GM18907 (cell line): Measurements from ENCODE around the gene ZFP62.

Experiments
- ATAC-seq: cut with Tn5 transposase; IDR thresholded peaks from one replicate; pipeline ENCODE4 v1.9.1; 2021; ENCODE audit warnings: mild to moderate bottlenecking, moderate library complexity; ENCODE audit not compliant: unreplicated experiment

ZFP62 gene

GRCh38 chr5:180869587-180869986 lies 8.5 kb upstream of the ZFP62 start:
- ATAC-seq = no peak

- ATAC-seq = peak; percentile 44
These were observed 7.9 kb upstream of the ZFP62 start for GRCh38 chr5:180868960-180869359.

GRCh38 chr5:180866985-180867384 lies 5.9 kb upstream of the ZFP62 start:
- ATAC-seq = no peak

GRCh38 chr5:180865981-180866695 lies 5.1 kb upstream of the ZFP62 start:
- no peak for ATAC-seq

GRCh38 chr5:180862645-180863044 lies 1.6 kb upstream of the ZFP62 start:
- ATAC-seq = no peak

GRCh38 chr5:180860273-180860886 lies 696 bp downstream of the ZFP62 start:
- peak; percentile 61 for ATAC-seq

- no peak for ATAC-seq
These were observed 2.5 kb downstream of the ZFP62 start for GRCh38 chr5:180858586-180858985.

- ATAC-seq = no peak
These were observed 7.3 kb downstream of the ZFP62 start for GRCh38 chr5:180853848-180854176.

GRCh38 chr5:180853121-180853847 lies 7.8 kb downstream of the ZFP62 start:
- ATAC-seq = no peak

- no peak for ATAC-seq
These were observed 8.6 kb downstream of the ZFP62 start for GRCh38 chr5:180852495-180852894.

GRCh38 chr5:180850434-180851078 lies 10.5 kb downstream of the ZFP62 start:
- no peak for ATAC-seq

- no peak for ATAC-seq
These were observed 11.2 kb downstream of the ZFP62 start for GRCh38 chr5:180849827-180850226.

- ATAC-seq = no peak
These were observed 12.2 kb downstream of the ZFP62 start for GRCh38 chr5:180848878-180849277.

- ATAC-seq = no peak
These were observed 12.8 kb downstream of the ZFP62 start for GRCh38 chr5:180848265-180848664.

GRCh38 chr5:180847026-180847425 lies 14.1 kb downstream of the ZFP62 start:
- ATAC-seq = no peak

- ATAC-seq = no peak
These were observed 16.2 kb downstream of the ZFP62 start for GRCh38 chr5:180844858-180845257.

GRCh38 chr5:180844432-180844831 lies 16.6 kb downstream of the ZFP62 start:
- ATAC-seq = no peak

- ATAC-seq = no peak
These were observed 21.1 kb downstream of the ZFP62 start for GRCh38 chr5:180839935-180840334.

GRCh38 chr5:180839227-180839626 lies 21.8 kb downstream of the ZFP62 start:
- ATAC-seq = no peak

- no peak for ATAC-seq
These were observed 23.6 kb downstream of the ZFP62 start for GRCh38 chr5:180837478-180837877.

GRCh38 chr5:180832638-180833068 lies 28.4 kb downstream of the ZFP62 start:
- peak; percentile 60 for ATAC-seq
